Stimulated activated naive CD8-positive, alpha-beta T cell treated with anti-CD3 and anti-CD28 coated beads, Interleukin-15, Interleukin-2, amounts not matched to agents 100 U/mL and 50 U/mL, for 24 hours (primary cell): Measurements from ENCODE around the gene TNP2.
A peak's percentile ranks its signal among the peaks of the same experiment; 100 is the strongest.

Experiments
- ATAC-seq: fragments of 150-1000 bp; cut with Tn5 transposase; one replicate; pipeline ENCODE4 v1.10.0; 2021
- DNase-seq: peaks from one replicate; pipeline ENCODE4 v3.0.0; 2021

The TNP2 gene

DNA sequence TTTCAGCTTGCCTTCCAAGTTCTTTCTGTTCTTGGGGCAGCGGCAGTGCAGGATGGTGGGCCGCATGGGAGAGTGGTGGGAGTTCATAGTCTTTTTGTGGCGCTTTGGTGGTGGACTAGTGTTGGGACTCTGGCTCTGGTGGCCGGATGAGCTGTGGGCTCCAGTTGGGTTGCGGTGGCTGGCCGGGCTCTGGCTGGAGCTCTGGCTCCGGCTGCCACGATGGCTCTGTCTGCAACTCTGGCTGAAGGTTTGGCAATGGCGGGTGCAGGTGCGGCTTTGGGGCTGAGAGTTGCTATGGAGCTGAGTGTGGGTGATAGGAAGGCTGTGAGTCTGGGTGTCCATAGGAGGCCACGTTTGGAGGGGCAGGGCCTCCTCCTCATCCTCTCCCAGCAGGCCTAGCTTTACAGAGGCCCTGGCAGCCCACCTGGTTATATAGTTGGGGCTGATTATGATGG is at the start of gene TNP2:
TNP2 (minus strand) TSS at position 405 of the 455 bp plus-strand sequence; CDS start at position 342, 63 bp downstream.
- ATAC-seq: no peak
- no peak for DNase-seq

DNA sequence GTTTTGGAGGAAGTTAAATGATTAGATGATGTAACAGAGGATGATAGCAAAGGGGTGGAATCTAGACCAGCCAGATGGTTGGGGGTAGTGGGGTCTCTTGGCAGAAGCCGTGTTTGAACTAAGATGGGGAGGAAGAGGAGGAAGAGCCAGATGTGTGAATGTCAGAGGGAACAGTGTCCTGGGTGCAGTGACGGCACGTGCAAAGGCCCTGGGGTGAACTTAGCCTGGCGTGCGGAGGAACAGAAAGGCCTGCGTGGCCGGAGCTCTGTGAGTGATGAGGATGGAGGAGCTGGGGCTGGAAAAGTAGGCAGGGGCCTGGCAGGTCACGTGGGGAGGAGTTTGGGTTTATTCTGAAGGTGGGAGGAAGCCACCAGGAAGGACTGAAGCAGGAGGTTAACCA is 49.7 kb upstream of the TNP2 start:
- ATAC-seq: no peak

DNA sequence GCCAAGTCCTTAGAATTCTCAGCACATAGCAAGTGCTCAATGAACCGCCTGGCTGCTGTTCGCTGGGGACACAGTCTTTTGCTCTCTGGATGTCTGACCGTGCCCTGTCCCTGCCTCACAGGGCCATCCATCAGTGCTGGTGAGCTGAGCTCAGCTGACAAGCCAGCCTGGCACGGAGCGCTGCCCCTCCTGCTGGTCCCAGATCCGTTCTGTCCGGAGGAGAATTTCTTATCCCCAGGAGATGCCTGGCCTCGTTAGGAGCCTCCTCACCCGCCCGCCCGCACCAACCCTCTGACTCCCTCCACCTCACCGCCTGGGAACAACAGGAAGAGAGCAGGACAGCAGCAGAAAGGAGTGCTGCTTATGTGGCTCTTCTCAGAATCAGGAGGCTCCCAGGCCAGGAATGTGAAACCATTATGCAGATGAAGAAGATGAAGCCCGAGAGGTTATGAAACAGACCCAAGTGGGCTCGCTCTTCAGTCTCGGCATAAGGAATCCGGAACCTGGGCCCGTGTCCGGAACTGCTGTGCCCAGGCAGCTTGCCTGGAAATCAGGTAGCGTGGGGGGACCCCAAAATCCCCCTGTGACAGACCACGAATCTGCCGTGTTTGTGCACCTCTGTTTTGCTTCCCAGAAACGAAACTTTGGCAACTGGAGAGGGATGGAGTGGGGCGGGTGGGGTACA is 47.3 kb upstream of the TNP2 start:
- DNase-seq (no peak), ATAC-seq (no peak)

More for the DNA sequence above, 49.7 kb upstream of the TNP2 start:
- DNase-seq: no peak

DNA sequence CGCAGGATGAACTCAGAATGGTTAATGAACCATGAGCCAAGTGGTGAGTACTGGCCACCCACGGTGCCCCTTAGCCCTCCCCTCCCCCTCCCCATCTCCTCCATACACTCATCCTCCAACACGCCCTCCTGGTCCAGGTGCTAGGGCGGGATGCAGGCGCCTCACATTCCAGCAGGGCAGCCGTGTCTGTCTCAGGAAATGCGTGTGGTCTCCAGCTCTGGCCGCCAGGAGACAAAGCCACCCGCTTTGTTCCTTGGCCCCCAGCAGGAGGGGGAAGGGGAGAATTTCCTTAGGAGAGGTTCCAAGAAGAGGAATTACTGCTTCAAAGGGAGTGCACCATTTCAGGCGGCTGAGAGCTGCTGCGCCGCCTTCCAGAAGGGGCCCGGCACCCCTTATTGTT is 46.4 kb upstream of the TNP2 start:
- no peak for ATAC-seq
- DNase-seq: no peak

GRCh38 chr16:11314309-11314894 is 45.3 kb upstream of the TNP2 start:
- no peak for DNase-seq
- no peak for ATAC-seq

DNA sequence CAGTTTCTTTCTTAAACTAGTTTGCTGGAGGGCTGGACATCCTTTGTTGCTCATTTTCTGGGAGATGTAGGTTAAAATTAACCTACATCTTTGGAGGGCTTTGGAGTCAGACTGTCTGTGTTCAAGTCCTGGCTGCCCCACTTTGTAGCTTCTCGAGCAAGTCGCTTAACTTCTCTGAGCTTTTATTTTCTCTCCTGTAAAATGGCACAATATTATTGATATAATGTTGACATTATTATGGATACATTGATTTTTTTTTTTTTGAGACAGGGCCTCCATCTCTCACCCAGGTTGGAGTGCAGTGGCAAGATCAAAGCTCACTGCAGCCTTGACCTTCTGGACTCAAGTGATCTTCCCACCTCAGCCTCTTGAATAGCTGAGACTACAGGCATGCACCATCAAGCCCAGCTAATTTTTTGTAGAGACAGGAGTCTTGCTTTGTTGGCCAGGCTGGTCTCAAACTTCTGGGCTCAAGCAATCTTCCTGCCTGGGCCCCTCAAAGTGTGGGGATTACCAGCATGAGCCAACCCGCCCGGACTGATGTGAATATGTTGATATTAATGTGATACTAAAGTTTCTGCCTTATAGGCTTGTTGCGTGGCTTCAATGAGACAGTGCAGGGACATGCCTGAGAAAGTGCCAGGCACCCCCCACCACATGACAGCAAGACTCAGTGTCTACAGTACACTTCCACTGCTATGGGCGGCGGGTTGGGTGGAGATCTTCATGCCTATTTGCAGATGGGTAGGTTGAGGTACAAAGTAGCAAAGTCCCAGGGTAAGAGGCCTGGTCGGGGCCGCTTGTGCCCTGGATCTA is 44.6 kb upstream of the TNP2 start:
- DNase-seq (no peak), ATAC-seq (no peak)

GRCh38 chr16:11312718-11313492 is 43.8 kb upstream of the TNP2 start:
- DNase-seq: no peak
- peak; percentile 12 for ATAC-seq

- ATAC-seq: peak; percentile 31
- no peak for DNase-seq
These were observed 42.0 kb upstream of the TNP2 start for GRCh38 chr16:11310997-11311561.

DNA sequence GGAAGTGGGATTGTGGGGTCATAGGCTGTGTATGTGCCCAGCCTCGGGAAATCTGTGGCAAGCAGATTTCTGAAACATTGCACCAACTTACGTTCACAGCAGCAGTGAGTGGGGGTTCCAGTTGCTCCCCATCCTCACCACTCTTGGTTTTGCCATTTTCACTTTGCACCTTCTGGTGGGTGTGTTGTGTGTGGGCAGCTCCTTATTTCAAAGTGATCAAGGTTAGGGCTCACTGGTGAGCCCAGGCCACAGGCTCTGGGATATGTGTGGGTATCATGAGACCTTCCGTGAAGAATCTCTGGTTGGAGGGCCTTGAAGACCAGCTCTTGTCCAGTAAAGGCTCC is 41.5 kb upstream of the TNP2 start:
- ATAC-seq: no peak
- no peak for DNase-seq

- no peak for ATAC-seq
- no peak for DNase-seq
These were observed 40.9 kb upstream of the TNP2 start for GRCh38 chr16:11309895-11310633.

DNA sequence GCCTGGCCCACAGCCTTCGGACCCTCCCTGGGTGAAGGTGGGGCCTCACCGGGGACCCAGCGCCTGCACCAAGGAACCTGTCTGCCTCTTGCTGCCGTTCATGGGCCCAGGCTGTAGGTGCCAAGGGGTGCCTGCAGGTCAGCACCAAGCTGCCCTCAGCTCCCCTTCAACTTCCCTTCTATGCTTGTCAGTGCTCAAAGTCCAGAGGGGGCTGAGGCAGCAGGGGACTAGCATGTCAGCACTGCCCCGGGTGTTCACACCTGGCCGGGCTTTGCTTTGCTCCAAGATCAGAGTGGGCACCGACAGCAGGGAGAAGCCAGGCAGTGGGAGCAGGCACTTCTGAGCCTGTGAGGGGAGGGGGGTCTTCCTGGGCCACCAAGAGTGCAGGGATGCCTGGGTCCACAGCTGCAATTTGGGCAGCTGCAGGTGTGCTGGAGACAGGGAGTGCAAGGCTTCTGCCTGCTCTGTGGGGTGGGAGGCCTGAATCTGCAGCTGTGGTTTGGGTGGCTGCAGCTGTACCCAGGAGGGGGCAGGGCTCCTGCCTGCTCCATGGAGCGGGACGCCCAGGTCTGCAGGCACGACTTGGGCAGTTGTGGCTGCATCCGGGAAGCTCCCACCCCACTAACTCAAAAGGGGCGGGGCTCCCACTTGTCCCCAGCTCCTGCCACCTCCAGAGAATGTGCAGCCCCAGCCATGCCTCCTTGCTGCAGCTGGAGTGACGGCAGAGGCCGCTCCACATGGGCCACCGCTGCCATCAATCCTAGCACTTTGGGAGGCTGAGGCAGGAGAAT is 39.6 kb upstream of the TNP2 start:
- no peak for DNase-seq
- peak; percentile 20 for ATAC-seq

- ATAC-seq: no peak
- DNase-seq: no peak
These were observed 38.7 kb upstream of the TNP2 start for GRCh38 chr16:11307639-11308492.

DNA sequence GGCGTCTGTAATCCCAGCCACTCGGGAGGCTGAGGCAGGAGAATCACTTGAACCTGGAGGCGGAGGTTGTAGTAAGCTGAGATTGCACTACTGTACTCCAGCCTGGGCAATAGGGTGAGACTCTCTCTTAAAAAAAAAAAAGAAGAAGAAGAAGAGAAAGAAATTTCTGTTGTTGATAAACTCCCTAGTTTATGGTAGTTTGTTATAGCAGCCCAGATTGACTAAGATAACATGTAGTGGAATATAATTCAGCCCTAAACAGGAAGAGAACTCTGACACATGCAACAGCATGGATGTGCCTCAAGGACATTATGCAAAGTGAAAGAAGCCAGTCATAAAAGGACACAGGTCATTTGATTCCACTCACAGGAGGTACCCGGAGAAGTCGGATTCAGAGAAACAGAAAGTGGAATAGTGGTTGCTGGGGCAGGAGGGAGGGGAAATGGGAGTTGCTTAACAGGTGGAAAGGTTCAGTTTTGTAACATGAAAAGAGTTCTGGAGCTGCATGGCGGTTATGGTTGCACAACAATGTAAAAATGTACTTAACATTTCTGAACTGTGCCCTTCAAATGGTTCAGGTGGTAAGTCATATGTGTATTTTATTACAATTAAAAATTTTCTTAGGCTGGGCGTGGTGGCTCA is 38.0 kb upstream of the TNP2 start:
- DNase-seq: no peak
- ATAC-seq: no peak

DNA sequence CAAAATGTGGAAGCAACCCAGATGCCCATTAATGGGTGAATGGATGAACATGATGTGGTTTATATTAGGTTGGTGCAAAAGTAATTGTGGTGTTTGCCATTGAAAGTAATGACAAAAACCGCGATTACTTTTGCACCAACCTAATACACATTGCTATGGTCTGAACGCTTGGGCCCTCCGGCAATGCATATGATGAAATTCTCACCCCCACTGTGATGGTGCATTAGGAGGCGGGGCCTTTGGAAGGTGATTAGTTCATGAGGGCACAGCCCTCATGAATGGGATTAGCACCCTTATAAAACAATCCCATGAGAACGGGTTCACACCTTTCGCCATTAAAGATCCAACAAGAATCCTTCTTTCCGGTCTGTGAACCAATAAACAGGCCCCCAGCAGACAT is 37.3 kb upstream of the TNP2 start:
- no peak for DNase-seq
- no peak for ATAC-seq

DNA sequence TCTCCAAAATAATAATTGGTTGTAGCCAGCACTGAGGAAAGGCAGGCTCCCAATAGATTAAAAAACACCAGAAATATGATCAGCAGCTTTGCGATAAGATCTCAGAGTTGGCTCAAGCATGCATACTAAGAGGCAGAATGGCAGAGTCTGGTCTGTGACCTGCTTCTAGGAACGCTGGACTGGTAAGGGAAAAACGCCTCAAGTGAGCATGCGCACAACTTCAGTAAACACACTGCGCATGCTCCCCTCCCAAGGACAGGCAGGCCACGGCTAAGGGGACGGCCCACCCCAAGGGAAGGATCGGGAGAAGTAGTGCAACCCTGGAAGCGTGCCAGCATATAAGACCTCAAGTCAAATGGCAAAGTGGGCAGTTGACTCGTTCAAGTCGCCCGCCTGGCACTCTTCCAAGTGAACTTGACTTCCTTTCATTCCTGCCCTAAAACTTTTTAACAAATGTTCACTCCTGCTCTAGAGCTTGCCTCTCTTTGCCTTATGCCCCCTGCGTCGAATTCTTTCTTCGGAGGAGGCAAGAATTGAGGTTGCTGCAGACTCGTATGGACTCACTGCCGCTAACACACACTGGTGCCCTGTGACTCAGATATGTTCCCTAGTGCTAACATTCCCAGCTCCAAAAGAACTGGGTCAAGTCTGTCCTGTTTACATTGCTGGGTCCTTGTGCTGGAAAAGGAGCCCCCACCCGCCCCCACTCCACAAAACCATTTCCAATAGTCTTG is 34.4 kb upstream of the TNP2 start:
- no peak for DNase-seq
- no peak for ATAC-seq

- DNase-seq: no peak
- no peak for ATAC-seq
These were observed 33.9 kb upstream of the TNP2 start for GRCh38 chr16:11302977-11303376.

- no peak for ATAC-seq
These were observed 32.7 kb upstream of the TNP2 start for GRCh38 chr16:11301645-11302501.

DNA sequence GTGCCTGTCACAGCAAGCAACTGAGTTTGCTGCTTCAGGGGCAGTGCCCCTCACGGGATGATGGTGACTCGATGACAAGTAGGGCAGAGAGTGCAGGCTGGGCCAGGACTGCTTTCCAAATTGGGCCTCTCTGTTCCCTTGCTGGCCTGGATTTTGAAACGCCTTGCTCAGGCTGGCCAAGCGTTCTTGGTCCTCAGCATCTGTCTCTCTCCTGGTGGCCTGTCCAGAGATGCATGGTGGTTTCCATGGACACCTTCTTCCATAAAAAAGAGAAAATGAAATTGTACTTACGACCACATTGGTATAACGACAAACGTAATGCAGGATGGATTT is 31.4 kb upstream of the TNP2 start:
- ATAC-seq: no peak
- no peak for DNase-seq

More at GRCh38 chr16:11301645-11302501, 32.7 kb upstream of the TNP2 start:
- no peak for DNase-seq
